Measurements from ENCODE around the gene IL18R1. TPM values are rescaled to one million over a fixed set of nuclear protein-coding genes. Genes with fewer than 3 reads are reported as not detected.

The IL18R1 gene
- total and polyA plus RNA-seq, 2 experiments from 2014 or later = 1.5 to 2.1 TPM

DNA sequence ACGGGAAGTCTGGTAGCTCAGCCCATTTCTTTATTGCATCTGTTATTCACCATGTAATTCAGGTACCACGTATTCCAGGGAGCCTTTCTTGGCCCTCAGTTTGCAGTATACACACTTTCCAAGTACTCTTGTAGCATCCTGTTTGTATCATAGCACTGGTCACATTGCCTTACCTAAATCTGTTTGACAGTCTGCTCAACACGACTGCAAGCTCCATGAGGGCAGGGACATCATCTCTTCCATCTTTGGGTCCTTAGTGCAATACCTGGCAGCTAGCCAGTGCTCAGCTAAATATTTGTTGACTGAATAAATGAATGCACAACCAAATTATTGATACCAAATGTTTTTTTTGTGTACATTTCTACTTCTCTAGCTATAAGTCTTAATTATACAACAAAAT lies 11.2 kb upstream of the IL18R1 start:
- in situ Hi-C loops (cut with MboI) = loop anchor here (10.0 kb wide), 1 partner anchor 320 kb away; no protein-coding TSS in a partner anchor
- H3K4me2 ChIP-seq (ENCODE audit: unreplicated experiment) = no peak overlapping the region
- H3K27me3 ChIP-seq (replicated peaks; ENCODE audit: insufficient read depth) = no peaks in the 10 kb centered on the region; the same call in 1 of the 2 replicates
- TF ChIP-seq EZH2phosphoT487 (IDR thresholded peaks at IDR 0.05; ENCODE audit: insufficient read depth, low read depth) = no peak
- TF ChIP-seq EZH2 (IDR thresholded peaks at IDR 0.05; ENCODE audit: insufficient read depth, poor library complexity, severe bottlenecking) = no peak
- no peak overlapping the region for H3K27ac ChIP-seq
- H3K9me2 ChIP-seq (ENCODE audit: insufficient read depth) = no peaks in the 10 kb centered on the region
- WGBS, 2 experiments (ENCODE audit: low coverage in 1 of 2, low lambda C conversion rate in 2 of 2, missing lambda C conversion rate in 2 of 2) = 88 to 94% methylated on average over 3 of the region's 3 CpGs
- H3K4me1 ChIP-seq (ENCODE audit: insufficient read depth) = no peaks in the 10 kb centered on the region
- no peaks in the 10 kb centered on the region for H4K20me1 ChIP-seq (ENCODE audit: insufficient read depth)
- H3F3A ChIP-seq (ENCODE audit: insufficient read depth) = no peaks in the 10 kb centered on the region
- H3K36me3 ChIP-seq (ENCODE audit: low read depth) = no peaks in the 10 kb centered on the region
- H3K9me3 ChIP-seq (ENCODE audit: low read depth) = no peaks in the 10 kb centered on the region
- H3K9ac ChIP-seq = no peak overlapping the region
- no peak overlapping the region for H3K4me3 ChIP-seq
- H3K79me2 ChIP-seq (ENCODE audit: insufficient read depth) = no peaks in the 10 kb centered on the region
- DNase-seq = no peak
- H2AFZ ChIP-seq = no peak overlapping the region

DNA sequence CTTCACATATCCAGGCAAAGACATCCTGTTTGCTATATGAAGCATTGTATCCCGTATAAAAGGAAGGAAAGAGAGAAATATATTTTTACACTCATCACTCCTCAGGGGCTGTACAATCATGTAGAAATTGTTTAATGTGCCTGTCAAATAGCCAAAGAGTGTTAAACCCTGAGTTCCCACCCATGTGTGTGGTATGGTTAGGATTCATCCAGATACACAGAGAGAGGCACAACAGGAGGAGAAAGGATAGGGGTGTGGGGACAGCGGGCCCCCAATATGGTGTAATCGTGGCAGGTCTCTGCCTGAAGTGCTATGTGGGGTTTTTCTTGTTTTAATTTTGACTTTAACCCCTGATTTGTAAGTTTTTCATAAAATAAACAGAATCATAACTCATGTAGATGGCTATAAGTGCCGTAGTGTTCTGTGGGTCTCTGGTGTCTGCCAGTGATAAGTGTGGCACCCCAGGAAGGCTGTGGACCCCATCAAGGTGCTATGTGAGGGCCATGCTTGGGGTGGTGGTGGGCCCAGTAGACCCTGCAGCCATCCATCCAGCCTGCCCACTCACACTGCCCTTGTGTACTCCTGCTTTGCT lies 10.2 kb upstream of the IL18R1 start:
- no peak for DNase-seq
- H2AFZ ChIP-seq = no peak overlapping the region
- no peak overlapping the region for H3K27ac ChIP-seq
- H4K20me1 ChIP-seq (ENCODE audit: insufficient read depth) = no peaks in the 10 kb centered on the region
- no peak overlapping the region for H3K4me2 ChIP-seq (ENCODE audit: unreplicated experiment)
- no peaks in the 10 kb centered on the region for H3K9me3 ChIP-seq (ENCODE audit: low read depth)
- H3K9ac ChIP-seq = no peak overlapping the region
- no peaks in the 10 kb centered on the region for H3K9me2 ChIP-seq (ENCODE audit: insufficient read depth)
- H3F3A ChIP-seq (ENCODE audit: insufficient read depth) = no peaks in the 10 kb centered on the region
- H3K4me1 ChIP-seq (ENCODE audit: insufficient read depth) = no peaks in the 10 kb centered on the region
- 69 to 73% methylated on average over 4 of the region's 4 CpGs for WGBS, 2 experiments (ENCODE audit: low coverage in 1 of 2, low lambda C conversion rate in 2 of 2, missing lambda C conversion rate in 2 of 2)
- no peak overlapping the region for H3K4me3 ChIP-seq
- H3K36me3 ChIP-seq (ENCODE audit: low read depth) = no peaks in the 10 kb centered on the region
- no peak for TF ChIP-seq EZH2phosphoT487 (IDR thresholded peaks at IDR 0.05; ENCODE audit: insufficient read depth, low read depth)
- in situ Hi-C loops (cut with MboI) = loop anchor here (10.0 kb wide), 1 partner anchor 321 kb away; no protein-coding TSS in a partner anchor
- no peaks in the 10 kb centered on the region for H3K79me2 ChIP-seq (ENCODE audit: insufficient read depth)
- H3K27me3 ChIP-seq (replicated peaks; ENCODE audit: insufficient read depth) = no peaks in the 10 kb centered on the region; the same call in 1 of the 2 replicates

DNA sequence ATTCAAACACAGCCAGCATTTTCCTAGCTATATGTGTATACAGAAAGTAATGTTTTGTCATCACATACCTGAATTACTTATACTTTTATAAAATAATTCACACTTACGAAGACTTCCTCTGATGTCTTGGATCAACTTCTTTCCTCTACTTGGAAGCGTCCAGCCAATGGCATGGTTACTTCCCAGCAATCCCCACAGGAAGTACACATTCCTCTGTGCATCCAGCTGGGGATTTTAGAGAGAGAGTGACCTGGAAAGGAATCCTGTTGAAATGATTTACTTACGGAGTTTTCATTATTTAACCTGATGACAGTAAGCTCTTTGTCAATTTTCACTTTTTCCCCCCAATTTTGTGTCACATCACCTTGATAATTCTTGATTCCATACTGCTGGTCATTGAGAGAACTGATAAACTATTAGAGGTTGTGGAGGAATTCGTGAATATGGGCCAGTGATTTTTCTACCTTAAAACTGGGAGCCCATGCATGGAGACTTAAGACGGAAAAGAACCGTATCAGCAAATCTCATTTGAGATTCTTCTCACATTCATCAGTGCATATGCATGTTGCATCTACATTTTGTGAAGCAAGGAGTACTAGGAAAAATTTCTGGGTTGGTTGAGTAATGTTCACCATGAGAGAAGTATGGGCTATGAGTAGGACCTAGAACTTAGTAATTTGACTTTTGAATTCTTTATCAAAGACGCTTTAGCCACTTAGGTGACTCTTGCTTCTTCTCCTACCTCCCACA lies 9.0 kb upstream of the IL18R1 start:
- Histone ChIP-seq H3K79me2 (ENCODE audit: insufficient read depth) (no peaks in the 10 kb centered on the region), H3K4me2 (ENCODE audit: unreplicated experiment) (no peak overlapping the region), H3K9me2 (ENCODE audit: insufficient read depth) (no peaks in the 10 kb centered on the region), H2AFZ (no peak overlapping the region), H3K36me3 (ENCODE audit: low read depth) (no peaks in the 10 kb centered on the region), H3K4me1 (ENCODE audit: insufficient read depth) (no peaks in the 10 kb centered on the region), H3K9me3 (ENCODE audit: low read depth) (no peaks in the 10 kb centered on the region), H3K4me3 (no peak overlapping the region), H3F3A (ENCODE audit: insufficient read depth) (no peaks in the 10 kb centered on the region), H3K9ac (no peak overlapping the region), H3K27ac (no peak overlapping the region), H4K20me1 (ENCODE audit: insufficient read depth) (no peaks in the 10 kb centered on the region), H3K27me3 (replicated peaks; ENCODE audit: insufficient read depth) (peaks cover 4% of the 10 kb centered on the region; the same call in 1 of the 2 replicates)
- DNase-seq = no peak
- in situ Hi-C loops (cut with MboI) = loop anchor here (10.0 kb wide), 1 partner anchor 322 kb away; no protein-coding TSS in a partner anchor
- WGBS, 2 experiments (ENCODE audit: low coverage in 1 of 2, low lambda C conversion rate in 2 of 2, missing lambda C conversion rate in 2 of 2) = 83 to 85% methylated on average over 7 of the region's 7 CpGs
- TF ChIP-seq EZH2 (IDR thresholded peaks at IDR 0.05; ENCODE audit: insufficient read depth, poor library complexity, severe bottlenecking) = no peak
- no peak for TF ChIP-seq EZH2phosphoT487 (IDR thresholded peaks at IDR 0.05; ENCODE audit: insufficient read depth, low read depth)

DNA sequence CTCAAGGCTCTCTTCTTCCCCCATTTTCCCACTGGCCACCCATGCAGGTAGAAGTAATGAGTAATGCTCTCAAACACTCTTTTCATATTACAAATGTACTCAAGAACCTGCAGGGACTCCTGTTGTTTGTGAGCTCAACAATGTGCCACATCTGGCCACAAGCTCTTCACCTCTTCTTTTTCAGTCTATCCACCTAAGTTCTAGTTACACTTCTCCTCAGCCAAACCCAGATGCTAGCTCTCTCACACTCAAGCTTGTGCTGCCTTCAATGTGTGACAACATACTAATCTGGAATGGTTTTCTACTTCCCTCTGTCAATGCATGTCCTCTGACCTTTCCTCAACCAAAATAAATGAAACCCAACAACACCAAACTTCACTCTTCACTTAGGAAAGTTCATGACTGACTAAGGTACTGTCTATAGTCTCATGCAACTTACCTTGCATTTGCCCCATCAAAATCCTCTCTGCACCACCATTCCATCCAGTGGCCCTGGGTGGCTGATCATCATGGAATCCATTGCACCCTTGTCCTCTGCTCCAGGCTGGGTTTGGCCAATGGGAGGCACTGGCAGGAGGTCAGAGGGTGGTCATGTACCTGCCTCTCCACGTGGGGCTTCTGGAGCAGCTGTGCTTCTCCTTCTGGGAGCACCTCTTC lies 5.3 kb upstream of the IL18R1 start:
- no peaks in the 10 kb centered on the region for H3K9me3 ChIP-seq (ENCODE audit: low read depth)
- no peak overlapping the region for H3K4me2 ChIP-seq (ENCODE audit: unreplicated experiment)
- in situ Hi-C loops (cut with MboI) = loop anchor here (10.0 kb wide), 1 partner anchor 95 kb away; no protein-coding TSS in a partner anchor
- peaks cover 4% of the 10 kb centered on the region; the same call in 1 of the 2 replicates for H3K27me3 ChIP-seq (replicated peaks; ENCODE audit: insufficient read depth)
- no peak overlapping the region for H3K27ac ChIP-seq
- H3K4me3 ChIP-seq = no peak overlapping the region
- H3K9me2 ChIP-seq (ENCODE audit: insufficient read depth) = no peaks in the 10 kb centered on the region
- H3K4me1 ChIP-seq (ENCODE audit: insufficient read depth) = no peaks in the 10 kb centered on the region
- H3K79me2 ChIP-seq (ENCODE audit: insufficient read depth) = no peaks in the 10 kb centered on the region
- TF ChIP-seq EZH2 (IDR thresholded peaks at IDR 0.05; ENCODE audit: insufficient read depth, poor library complexity, severe bottlenecking) = no peak
- TF ChIP-seq EZH2phosphoT487 (IDR thresholded peaks at IDR 0.05; ENCODE audit: insufficient read depth, low read depth) = no peak
- no peaks in the 10 kb centered on the region for H3K36me3 ChIP-seq (ENCODE audit: low read depth)
- no peaks in the 10 kb centered on the region for H4K20me1 ChIP-seq (ENCODE audit: insufficient read depth)
- 0 to 25% methylated on average over 1 of the region's 1 CpG for WGBS, 2 experiments (ENCODE audit: low coverage in 1 of 2, low lambda C conversion rate in 2 of 2, missing lambda C conversion rate in 2 of 2)
- no peak overlapping the region for H2AFZ ChIP-seq
- no peak for DNase-seq
- H3K9ac ChIP-seq = no peak overlapping the region
- no peaks in the 10 kb centered on the region for H3F3A ChIP-seq (ENCODE audit: insufficient read depth)
